ENCODE data around the gene RALA. TPM values are rescaled to one million over a fixed set of nuclear protein-coding genes. Genes with fewer than 3 reads are reported as not detected.

The RALA gene
- total and polyA plus RNA-seq, 2 of the 13 experiments (the other 11 are each of a cell fraction or from before 2014, with no cell fraction given) = 11.8 to 19.5 TPM

- FAIRE-seq (no peak), DNase-seq (ENCODE audit: low spot score) (no peak), ATAC-seq (no peak)
- H3K36me3 ChIP-seq (replicated peaks in 1 of 2; ENCODE audit: control insufficient read depth in 1 of 2, insufficient read depth in 2 of 2, low read length in 2 of 2) = no peaks in the 10 kb centered on the region
- H3K4me2 ChIP-seq (ENCODE audit: low read depth, low read length) = no peak overlapping the region
- H3K79me2 ChIP-seq (ENCODE audit: insufficient read depth, low read length) = peaks cover 35% of the 10 kb centered on the region
- ChIA-PET POLR2A (no interaction called here), CTCF (ENCODE audit: low intra/inter-chr PET ratio, low total read pairs) (no interaction called here)
- H3K4me1 ChIP-seq (ENCODE audit: insufficient read depth, low read length) = no peaks in the 10 kb centered on the region
- in situ Hi-C loops (cut with HindIII; ENCODE audit: extremely low pct_ligation_motif_present, low pct_unique_long_range_greater_than_20kb) (no loop called here), intact Hi-C loops (cut with micrococcal nuclease; ENCODE audit: unreplicated experiment) (no loop called here)
- H2AFZ ChIP-seq (ENCODE audit: low read length) = no peak overlapping the region
- no peaks in the 10 kb centered on the region for H3K27me3 ChIP-seq (ENCODE audit: control insufficient read depth in 1 of 2, insufficient read depth in 2 of 2, low read length in 2 of 2)
- WGBS (ENCODE audit: low lambda C conversion rate) = 94% methylated on average over 2 of the region's 2 CpGs
- BruUV-seq (replicated peaks) = no TSS peak
- no peak overlapping the region for H3K9ac ChIP-seq (ENCODE audit: insufficient read depth, low read depth, low read length)
- H3K27ac ChIP-seq (ENCODE audit: extremely low read length, insufficient read depth, low read length) = no peak overlapping the region
- no peaks in the 10 kb centered on the region for H4K20me1 ChIP-seq (ENCODE audit: insufficient read depth, low read length)
- H3K9me3 ChIP-seq (ENCODE audit: low read length) = no peaks in the 10 kb centered on the region
- no peak overlapping the region for H3K4me3 ChIP-seq (replicated peaks in 1 of 3; ENCODE audit: insufficient read depth in 1 of 3, low read depth in 2 of 3, low read length in 3 of 3)
- TF ChIP-seq ZNF17 (CRISPR knock-in tag; IDR thresholded peaks at IDR 0.05) (no peak), ZNF772 (CRISPR knock-in tag; IDR thresholded peaks at IDR 0.05) (no peak), RFX1 (IDR thresholded peaks at IDR 0.05) (no peak), SIX4 (CRISPR knock-in tag; IDR thresholded peaks at IDR 0.05) (no peak), ZBED4 (CRISPR knock-in tag; IDR thresholded peaks at IDR 0.05; ENCODE audit: borderline replicate concordance) (no peak), BCL3 (CRISPR knock-in tag; IDR thresholded peaks at IDR 0.05) (no peak), MEIS2 (CRISPR knock-in tag; IDR thresholded peaks at IDR 0.05) (no peak), ZNF7 (CRISPR knock-in tag; IDR thresholded peaks at IDR 0.05) (no peak), KAT2B (IDR thresholded peaks at IDR 0.05; ENCODE audit: borderline replicate concordance, low read depth, low read length) (no peak), ZNF318 (CRISPR knock-in tag; IDR thresholded peaks at IDR 0.05) (no peak), U2AF2 (IDR thresholded peaks at IDR 0.05; ENCODE audit: low read depth, low read length) (no peak), ZFP90 (CRISPR knock-in tag; IDR thresholded peaks at IDR 0.05; ENCODE audit: borderline replicate concordance) (no peak), PPARG (CRISPR knock-in tag; conservative IDR thresholded peaks at IDR 0.05) (no peak), ZNF879 (CRISPR knock-in tag; IDR thresholded peaks at IDR 0.05) (no peak)
These were observed 53.0 kb downstream of the RALA start for GRCh38 chr7:39676346-39676745.
